ENCODE measurements around the gene LPIN2.

Gene LPIN2

DNA sequence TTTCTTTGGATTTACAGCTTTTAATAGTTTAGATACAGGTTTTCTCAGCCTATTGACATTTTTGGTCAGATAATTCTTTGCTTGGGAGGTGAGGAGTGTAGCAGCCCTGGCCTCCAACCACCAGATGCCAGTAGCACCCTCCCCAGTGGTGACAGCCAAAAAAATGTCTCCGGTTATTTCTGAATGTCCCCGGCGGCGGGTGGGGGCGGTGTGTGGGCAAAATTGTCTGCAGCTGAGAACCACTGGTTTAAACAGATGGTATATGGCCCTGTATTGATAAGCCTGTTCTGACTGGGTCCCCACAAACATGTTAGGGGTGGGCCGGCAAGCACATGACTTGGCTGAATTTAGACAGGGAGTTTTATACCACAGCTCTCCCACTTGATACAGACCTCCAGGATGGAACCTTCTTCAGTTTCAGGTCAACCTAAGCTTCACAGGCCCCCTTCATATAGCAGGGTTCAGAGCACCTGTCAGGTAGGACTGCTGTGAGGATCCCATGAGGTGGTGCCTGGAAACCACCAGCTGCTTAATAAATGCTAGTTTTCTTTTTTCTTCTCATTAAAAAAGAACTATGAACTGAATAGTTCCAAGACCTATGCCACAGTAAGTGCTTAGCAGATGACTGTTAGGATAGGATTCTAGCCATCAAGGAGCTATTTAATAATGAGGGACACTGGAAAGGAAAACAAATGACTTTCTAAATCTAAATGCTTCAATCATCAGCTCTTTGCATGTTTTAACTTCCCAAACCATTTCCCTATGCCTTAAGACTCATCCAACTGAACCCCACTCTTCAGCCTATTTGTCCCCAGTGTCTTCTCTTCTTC is 18.1 kb downstream of the LPIN2 start:
- no peak overlapping the region for H3K27ac ChIP-seq
- H3K4me3 ChIP-seq (ENCODE audit: low read depth, low read length), result no peak overlapping the region
- TF ChIP-seq, protein P1, sequence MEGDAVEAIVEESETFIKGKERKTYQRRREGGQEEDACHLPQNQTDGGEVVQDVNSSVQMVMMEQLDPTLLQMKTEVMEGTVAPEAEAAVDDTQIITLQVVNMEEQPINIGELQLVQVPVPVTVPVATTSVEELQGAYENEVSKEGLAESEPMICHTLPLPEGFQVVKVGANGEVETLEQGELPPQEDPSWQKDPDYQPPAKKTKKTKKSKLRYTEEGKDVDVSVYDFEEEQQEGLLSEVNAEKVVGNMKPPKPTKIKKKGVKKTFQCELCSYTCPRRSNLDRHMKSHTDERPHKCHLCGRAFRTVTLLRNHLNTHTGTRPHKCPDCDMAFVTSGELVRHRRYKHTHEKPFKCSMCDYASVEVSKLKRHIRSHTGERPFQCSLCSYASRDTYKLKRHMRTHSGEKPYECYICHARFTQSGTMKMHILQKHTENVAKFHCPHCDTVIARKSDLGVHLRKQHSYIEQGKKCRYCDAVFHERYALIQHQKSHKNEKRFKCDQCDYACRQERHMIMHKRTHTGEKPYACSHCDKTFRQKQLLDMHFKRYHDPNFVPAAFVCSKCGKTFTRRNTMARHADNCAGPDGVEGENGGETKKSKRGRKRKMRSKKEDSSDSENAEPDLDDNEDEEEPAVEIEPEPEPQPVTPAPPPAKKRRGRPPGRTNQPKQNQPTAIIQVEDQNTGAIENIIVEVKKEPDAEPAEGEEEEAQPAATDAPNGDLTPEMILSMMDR (IDR thresholded peaks at IDR 0.05), result no peak
- no peaks in the 10 kb centered on the region for H3K9me3 ChIP-seq (ENCODE audit: control insufficient read depth, low read length)
- H3K4me2 ChIP-seq (ENCODE audit: low read length), result no peak overlapping the region
- H3K4me1 ChIP-seq, result peaks cover 20% of the 10 kb centered on the region
- H3K27me3 ChIP-seq (ENCODE audit: control insufficient read depth, insufficient read depth, low read length), result no peaks in the 10 kb centered on the region
- peaks cover 41% of the 10 kb centered on the region for H3K79me2 ChIP-seq
- H3K36me3 ChIP-seq (ENCODE audit: control insufficient read depth, insufficient read depth, low read length), result no peaks in the 10 kb centered on the region
- H2AFZ ChIP-seq, result no peak overlapping the region
- H3K9ac ChIP-seq, result no peak overlapping the region

DNA sequence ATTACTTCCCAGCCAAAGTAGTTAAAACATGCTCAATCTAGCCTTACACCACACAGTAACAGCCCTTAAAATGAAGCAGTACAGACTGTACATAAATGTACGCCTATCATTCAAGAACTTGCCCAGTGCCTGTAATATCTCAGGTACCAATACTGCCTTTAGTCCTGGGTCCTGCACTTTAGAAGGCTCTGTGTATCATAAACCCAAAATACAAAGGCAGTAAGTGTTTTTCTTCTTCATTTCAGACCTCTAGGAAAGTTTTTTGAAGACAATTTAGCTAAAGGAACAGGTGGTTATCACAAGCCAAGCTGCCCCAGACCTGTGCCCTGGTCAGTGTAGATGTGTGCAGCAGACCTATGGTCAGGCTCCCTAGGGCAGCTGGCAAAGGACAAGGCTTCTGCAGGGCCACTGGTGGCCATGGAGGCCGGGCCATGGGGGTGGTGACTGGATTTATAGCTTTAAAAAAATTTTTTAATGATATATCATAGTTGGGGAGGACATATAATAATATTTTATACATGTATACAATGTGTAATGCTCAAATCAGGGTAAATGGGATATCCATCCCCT is 18.8 kb downstream of the LPIN2 start:
- H3K36me3 ChIP-seq (ENCODE audit: control insufficient read depth, insufficient read depth, low read length), result no peaks in the 10 kb centered on the region
- no peak overlapping the region for H3K4me3 ChIP-seq (ENCODE audit: low read depth, low read length)
- no peak overlapping the region for H3K27ac ChIP-seq
- no peak overlapping the region for H2AFZ ChIP-seq
- no peak overlapping the region for H3K9ac ChIP-seq
- no peak overlapping the region for H3K4me2 ChIP-seq (ENCODE audit: low read length)
- no peaks in the 10 kb centered on the region for H3K9me3 ChIP-seq (ENCODE audit: control insufficient read depth, low read length)
- peaks cover 46% of the 10 kb centered on the region for H3K79me2 ChIP-seq
- TF ChIP-seq, protein P1 (IDR thresholded peaks at IDR 0.05), result no peak
- H3K4me1 ChIP-seq, result peaks cover 20% of the 10 kb centered on the region
- no peaks in the 10 kb centered on the region for H3K27me3 ChIP-seq (ENCODE audit: control insufficient read depth, insufficient read depth, low read length)

DNA sequence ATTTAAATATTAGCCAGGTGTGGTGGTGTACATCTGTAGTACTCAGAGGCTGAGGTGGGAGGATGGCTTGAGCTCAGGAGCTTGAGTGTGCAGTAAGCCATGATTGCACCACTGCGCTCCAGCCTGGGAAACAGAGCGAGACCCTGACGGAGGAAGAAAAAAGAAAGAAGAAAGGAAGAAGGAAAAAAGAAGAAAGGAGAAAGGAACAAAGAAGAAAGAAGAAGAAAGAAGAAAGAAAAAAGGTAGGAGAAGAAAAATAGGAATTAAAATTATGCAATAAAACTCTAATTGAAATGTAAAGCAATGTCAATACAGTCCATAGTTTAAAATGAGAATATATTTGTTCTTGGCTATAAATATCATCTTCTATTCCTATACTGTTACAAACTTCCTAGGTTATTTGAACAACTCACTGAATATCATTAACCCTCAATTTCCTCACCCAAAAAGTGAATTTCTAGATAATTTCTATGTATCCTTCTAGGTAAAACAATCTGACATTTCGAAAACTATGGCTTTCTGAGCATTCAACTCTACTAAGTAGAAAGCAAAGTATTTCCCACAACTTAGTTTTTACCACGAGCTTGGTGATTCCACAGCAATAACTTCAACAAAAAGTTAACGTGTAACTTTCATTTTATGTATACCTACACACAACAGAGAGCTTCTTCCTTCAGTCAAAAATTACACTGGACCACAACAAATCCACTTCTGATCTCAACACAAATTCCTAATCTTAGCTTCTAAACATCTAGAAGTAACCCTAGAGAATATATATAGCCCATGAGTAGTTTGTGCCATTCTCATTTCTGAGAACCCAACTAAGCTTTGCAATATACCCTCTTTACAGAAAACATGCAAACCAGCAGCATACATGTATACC is 19.7 kb downstream of the LPIN2 start:
- H3K4me1 ChIP-seq, result peaks cover 12% of the 10 kb centered on the region

DNA sequence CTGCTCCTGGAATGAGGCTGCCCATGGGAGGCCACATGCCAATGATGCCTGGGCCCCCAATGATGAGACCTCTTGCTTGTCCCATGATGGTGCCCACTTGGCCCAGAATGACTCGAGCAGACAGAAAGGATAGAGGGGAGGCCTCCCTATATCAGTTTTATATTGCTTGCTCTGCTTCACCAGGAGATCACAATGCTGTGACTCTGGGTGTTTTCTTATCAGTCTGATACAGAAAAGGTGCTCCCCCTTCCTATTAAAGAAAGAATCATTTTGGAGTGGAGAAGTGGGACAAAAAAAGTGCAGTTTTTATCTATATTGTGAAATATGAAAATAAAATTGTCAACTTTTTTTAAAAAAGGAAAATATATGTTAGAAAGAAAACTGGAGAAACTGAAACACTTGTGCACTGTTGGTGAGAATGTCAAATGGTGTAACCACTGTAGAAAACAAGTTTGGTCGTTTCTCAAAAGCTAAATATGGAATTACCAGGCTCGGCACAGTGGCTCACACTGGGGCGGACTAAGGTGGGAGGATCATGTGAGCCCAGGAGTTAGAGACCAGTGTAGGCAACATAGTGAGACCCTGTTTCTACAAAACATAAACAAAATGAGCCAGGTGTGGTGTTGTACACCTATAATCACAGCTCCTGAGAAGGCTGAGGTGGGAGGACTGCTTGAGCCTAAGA is 21.8 kb downstream of the LPIN2 start:
- TF ChIP-seq, protein P1 (IDR thresholded peaks at IDR 0.05), result no peak
- H3K4me1 ChIP-seq, result peaks cover 3% of the 10 kb centered on the region
- no peak overlapping the region for H3K4me2 ChIP-seq (ENCODE audit: low read length)
- no peaks in the 10 kb centered on the region for H3K36me3 ChIP-seq (ENCODE audit: control insufficient read depth, insufficient read depth, low read length)
- no peak overlapping the region for H3K27ac ChIP-seq
- H3K79me2 ChIP-seq, result peaks cover 50% of the 10 kb centered on the region
- no peaks in the 10 kb centered on the region for H3K27me3 ChIP-seq (ENCODE audit: control insufficient read depth, insufficient read depth, low read length)
- no peaks in the 10 kb centered on the region for H3K9me3 ChIP-seq (ENCODE audit: control insufficient read depth, low read length)
- H3K9ac ChIP-seq, result no peak overlapping the region
- no peak overlapping the region for H2AFZ ChIP-seq
- H3K4me3 ChIP-seq (ENCODE audit: low read depth, low read length), result no peak overlapping the region

More for the DNA sequence above, 19.7 kb downstream of the LPIN2 start:
- Histone ChIP-seq H3K4me3 (ENCODE audit: low read depth, low read length) (no peak overlapping the region), H3K27ac (no peak overlapping the region), H3K79me2 (peaks cover 53% of the 10 kb centered on the region), H3K4me2 (ENCODE audit: low read length) (no peak overlapping the region), H3K9ac (no peak overlapping the region), H3K36me3 (ENCODE audit: control insufficient read depth, insufficient read depth, low read length) (no peaks in the 10 kb centered on the region), H3K9me3 (ENCODE audit: control insufficient read depth, low read length) (no peaks in the 10 kb centered on the region), H3K27me3 (ENCODE audit: control insufficient read depth, insufficient read depth, low read length) (no peaks in the 10 kb centered on the region), H2AFZ (no peak overlapping the region)
- TF ChIP-seq, protein P1 (IDR thresholded peaks at IDR 0.05), result no peak
